Measurements from ENCODE around the gene TSPAN31. TPM values are rescaled to one million over a fixed set of nuclear protein-coding genes. Genes with fewer than 3 reads are reported as not detected.

TSPAN31 gene
- polyA plus RNA-seq, 2 of the 4 experiments (the other 2 are of a cell fraction): 20.6 to 51.9 TPM

DNA sequence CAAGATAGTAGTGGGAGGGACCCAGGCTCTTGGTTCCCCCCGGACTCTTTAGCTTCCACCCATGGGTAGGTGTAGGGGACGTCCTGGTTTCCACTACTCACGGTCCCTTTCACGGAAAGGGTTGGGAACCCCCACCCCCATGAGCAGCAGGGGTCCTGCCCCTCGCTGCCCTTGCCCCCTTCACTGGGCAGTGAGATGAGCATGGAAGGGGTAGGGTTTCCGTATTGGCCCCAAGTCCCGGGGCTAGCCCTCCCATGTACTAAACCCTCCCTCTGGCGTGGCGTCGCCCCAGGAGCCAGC, 19.0 kb upstream of the TSPAN31 start:
- 6% methylated on average over 7 of the region's 10 CpGs for WGBS (ENCODE audit: missing lambda C conversion rate)
- POLR2A ChIA-PET: interaction anchor here (1.0 to 1.9 kb wide), 6 partner anchors 10 to 39 kb away, joined by 3 to 14 read pairs (median 4); partner anchors contain the start of genes CDK4 and TSPAN31
- FAIRE-seq: no peak

DNA sequence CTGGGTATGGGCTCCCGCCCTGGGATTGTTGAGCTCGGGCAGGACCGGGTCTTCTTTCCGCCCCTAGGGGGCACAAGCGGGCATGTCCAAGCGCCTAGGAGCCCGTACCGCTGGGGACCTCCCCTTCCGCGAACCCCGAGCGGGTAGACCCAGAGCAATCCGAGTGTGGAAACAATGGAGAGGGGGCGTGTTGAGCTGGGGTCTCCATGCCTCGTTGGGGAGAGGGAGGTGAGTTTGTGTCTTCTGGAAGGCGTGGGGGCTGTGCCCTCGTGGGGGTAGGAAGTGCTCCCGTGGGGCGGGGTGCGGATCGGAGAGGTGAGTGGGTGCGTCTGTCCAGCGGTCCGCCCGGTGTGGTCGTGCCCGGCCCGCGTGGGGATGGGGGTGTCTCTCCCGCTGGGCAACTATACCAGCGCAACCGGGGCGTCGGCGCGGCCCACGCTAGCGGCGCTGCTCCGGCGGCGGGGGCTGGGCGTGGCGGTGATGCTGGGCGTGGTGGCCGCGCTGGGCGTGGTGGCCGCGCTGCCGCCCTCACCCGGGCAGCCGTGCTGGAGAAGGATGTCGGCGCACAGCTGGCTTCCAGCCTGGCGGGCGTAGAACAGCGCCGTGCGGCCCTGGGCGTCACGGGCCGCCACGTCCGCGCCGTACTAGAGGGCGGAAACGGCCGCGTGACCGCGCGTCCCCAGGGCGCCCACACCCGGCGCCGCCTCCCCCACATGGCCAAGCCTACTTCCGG, 18.5 kb upstream of the TSPAN31 start:
- ChIA-PET POLR2A (interaction anchor here (1.0 to 1.9 kb wide), 6 partner anchors 9 to 39 kb away, joined by 3 to 14 read pairs (median 4); partner anchors contain the start of genes CDK4 and TSPAN31), CTCF (interaction anchor here (0.5 to 13.8 kb wide), 28 partner anchors 10 to 544 kb away, joined by 3 to 242 read pairs (median 4); partner anchors contain the start of genes AGAP2, CDK4, DTX3 and OS9)
- no peak for TF ChIP-seq EHF (CRISPR knock-in tag; IDR thresholded peaks at IDR 0.05)
- TF ChIP-seq HDAC2 (IDR thresholded peaks at IDR 0.05): no peak
- TF ChIP-seq TP53 (CRISPR knock-in tag; IDR thresholded peaks at IDR 0.05): peak; percentile 18; the same call in 1 of the 2 replicates
- peak; percentile 82 for TF ChIP-seq CTCF (IDR thresholded peaks at IDR 0.05)
- no peak for TF ChIP-seq ZNF302 (CRISPR knock-in tag; IDR thresholded peaks at IDR 0.05)
- no peak for TF ChIP-seq KDM5A (IDR thresholded peaks at IDR 0.05)
- TF ChIP-seq TFCP2L1 (CRISPR knock-in tag; IDR thresholded peaks at IDR 0.05): no peak
- peak; percentile 50; the same call in 1 of the 2 replicates for TF ChIP-seq NPAS2 (CRISPR knock-in tag; IDR thresholded peaks at IDR 0.05; ENCODE audit: borderline replicate concordance)
- TF ChIP-seq E2F6 (IDR thresholded peaks at IDR 0.05; ENCODE audit: borderline replicate concordance, low read depth): peak; percentile 94
- TF ChIP-seq RAD21 (conservative IDR thresholded peaks at IDR 0.05 in 1 of 2, IDR thresholded peaks at IDR 0.05 in 1 of 2): peak; percentile 42 to 52; a peak in 3 of 5 replicates
- no peak for TF ChIP-seq CHD4 (IDR thresholded peaks at IDR 0.05; ENCODE audit: borderline replicate concordance)
- TF ChIP-seq FOSB (CRISPR knock-in tag; IDR thresholded peaks at IDR 0.05): no peak
- TF ChIP-seq POLR2A (IDR thresholded peaks at IDR 0.05; ENCODE audit: low read length): peak; percentile 77
- no peak for TF ChIP-seq ZC3H11A (IDR thresholded peaks at IDR 0.05)
- TF ChIP-seq HOXB13 (CRISPR knock-in tag; IDR thresholded peaks at IDR 0.05; ENCODE audit: low read depth): peak; percentile 14; the same call in 1 of the 2 replicates
- TF ChIP-seq USF2 (IDR thresholded peaks at IDR 0.05): peak; percentile 34; the same call in 1 of the 2 replicates
- TF ChIP-seq, protein P1, sequence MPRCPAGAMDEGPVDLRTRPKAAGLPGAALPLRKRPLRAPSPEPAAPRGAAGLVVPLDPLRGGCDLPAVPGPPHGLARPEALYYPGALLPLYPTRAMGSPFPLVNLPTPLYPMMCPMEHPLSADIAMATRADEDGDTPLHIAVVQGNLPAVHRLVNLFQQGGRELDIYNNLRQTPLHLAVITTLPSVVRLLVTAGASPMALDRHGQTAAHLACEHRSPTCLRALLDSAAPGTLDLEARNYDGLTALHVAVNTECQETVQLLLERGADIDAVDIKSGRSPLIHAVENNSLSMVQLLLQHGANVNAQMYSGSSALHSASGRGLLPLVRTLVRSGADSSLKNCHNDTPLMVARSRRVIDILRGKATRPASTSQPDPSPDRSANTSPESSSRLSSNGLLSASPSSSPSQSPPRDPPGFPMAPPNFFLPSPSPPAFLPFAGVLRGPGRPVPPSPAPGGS (IDR thresholded peaks at IDR 0.05): peak; percentile 72; the same call in 2 of the 3 replicates
- TF ChIP-seq SMC3 (IDR thresholded peaks at IDR 0.05): peak; percentile 45; the same call in 2 of the 3 replicates
- TF ChIP-seq MAX (IDR thresholded peaks at IDR 0.05): peak; percentile 77
- no peak for TF ChIP-seq PBX3 (IDR thresholded peaks at IDR 0.05)
- no peak for TF ChIP-seq RCOR1 (IDR thresholded peaks at IDR 0.05; ENCODE audit: low read depth, low read length)
- TF ChIP-seq MYC (IDR thresholded peaks at IDR 0.05; ENCODE audit: borderline replicate concordance, low read length): peak; percentile 65; the same call in 1 of the 2 replicates
- TF ChIP-seq GATA3 (IDR thresholded peaks at IDR 0.05; ENCODE audit: borderline replicate concordance): peak; percentile 25; the same call in 1 of the 2 replicates
- peak; percentile 86; the same call in 1 of the 2 replicates for TF ChIP-seq PHF8 (IDR thresholded peaks at IDR 0.05; ENCODE audit: borderline replicate concordance, low read depth)
- peak in 1 of 2 experiments; percentile 75; a peak in 2 of 5 replicates for TF ChIP-seq JUN (IDR thresholded peaks at IDR 0.05)
- no peak for TF ChIP-seq RFX5 (IDR thresholded peaks at IDR 0.05)
- Histone ChIP-seq H3K9me3 (no peaks in the 10 kb centered on the region), H3K27ac (peak overlapping the region; percentile 97 to 98), H3K4me3 (peak overlapping the region; percentile 96), H3K4me1 (peaks cover 18% of the 10 kb centered on the region), H3K4me2 (peak overlapping the region; percentile 99)
- FAIRE-seq: peak; percentile 72
- 2% methylated on average over 43 of the region's 79 CpGs for WGBS (ENCODE audit: missing lambda C conversion rate)
- peak; percentile 89 to 97 for DNase-seq (ENCODE audit: low read depth in 1 of 2, low spot score in 1 of 2)
- peak; percentile 87 to 95 for ATAC-seq

More for the DNA sequence above, 19.0 kb upstream of the TSPAN31 start:
- no peaks in the 10 kb centered on the region for H3K9me3 ChIP-seq
- peak; percentile 20; the same call in 1 of the 2 replicates for TF ChIP-seq POLR2A (IDR thresholded peaks at IDR 0.05; ENCODE audit: low read length)
- TF ChIP-seq ZSCAN20 (CRISPR knock-in tag; IDR thresholded peaks at IDR 0.05): no peak
- TF ChIP-seq EHF (CRISPR knock-in tag; IDR thresholded peaks at IDR 0.05): no peak
- DNase-seq (ENCODE audit: low read depth in 1 of 2, low spot score in 1 of 2): peak in 1 of 2 experiments; percentile 43
- CTCF ChIA-PET: interaction anchor here (0.7 to 13.8 kb wide), 22 partner anchors 9 to 177 kb away, joined by 3 to 242 read pairs (median 7); partner anchors contain the start of genes AGAP2, CDK4, DTX3 and OS9
- peak overlapping the region; percentile 96 for H3K4me3 ChIP-seq
- H3K4me1 ChIP-seq: peaks cover 18% of the 10 kb centered on the region
- H3K27ac ChIP-seq: peak overlapping the region; percentile 97 to 98
- peak overlapping the region; percentile 99 for H3K4me2 ChIP-seq
- ATAC-seq: peak; percentile 22 to 41; a peak in 5 of 6 replicates

All from A549 (cell line).